Panc1 (cell line): ENCODE data around the gene SEBOX. TPM values are rescaled to one million over a fixed set of nuclear protein-coding genes. Genes with fewer than 3 reads are reported as not detected.

Experiments used
- ATAC-seq: fragments of 200-7000 bp; cut with Tn5 transposase; 2 replicates; pipeline ENCODE4 v1.9.1; 2020; ENCODE audit warnings: mild to moderate bottlenecking, moderate library complexity
- BruUV-seq: library from RNA; stranded (reverse); fragments of 400-500 nt; replicated peaks from 2 replicates; lab custom pipeline; 2021; lab: Mats Ljungman, UMichigan
- CTCF ChIA-PET: fragments of 300-600 bp; sonication (Branson Sonifier 250); formaldehyde crosslinking; loops from one replicate; lab custom pipeline; 2022; ENCODE audit warnings: antibody characterized with exemption; lab: Charles Lee
- POLR2A ChIA-PET: fragments of 300-600 bp; sonication (Branson Sonifier 250); formaldehyde crosslinking; loops from one replicate; lab custom pipeline; 2022; ENCODE audit warnings: antibody characterized with exemption; lab: Charles Lee
- DNase-seq: peaks from one replicate; pipeline ENCODE4 v3.0.0-alpha.2; 2010; ENCODE audit warnings: low read depth, low spot score
- H3K27ac ChIP-seq: 2 replicates; pipeline ENCODE4 v1.5.1; 2011; ENCODE audit warnings: mild to moderate bottlenecking, low read length, inconsistent platforms
- H3K27me3 ChIP-seq: fragments of 200-500 bp; sonication (Bioruptor generic); 2 replicates; pipeline ENCODE4 v1.6.0; 2014; ENCODE audit warnings: low read length, inconsistent platforms; ENCODE audit not compliant: control insufficient read depth, insufficient read depth
- H3K36me3 ChIP-seq: fragments of 200-500 bp; sonication (Bioruptor generic); 2 replicates; pipeline ENCODE4 v1.5.1; 2014; ENCODE audit warnings: inconsistent platforms, mild to moderate bottlenecking, low read length, moderate library complexity; ENCODE audit not compliant: control insufficient read depth, insufficient read depth
- H3K4me1 ChIP-seq: 2 replicates; pipeline ENCODE4 v1.5.1; 2011; ENCODE audit warnings: inconsistent platforms, mild to moderate bottlenecking, low read length, moderate library complexity; ENCODE audit not compliant: control insufficient read depth, insufficient read depth
- H3K4me3 ChIP-seq, 2 experiments: 2 replicates each; pipeline ENCODE4 v1.5.1; 2011 to 2012; ENCODE audit warnings: low read depth in 2 of 2, low read length in 2 of 2, mild to moderate bottlenecking in 2 of 2, inconsistent platforms in 1 of 2, moderate library complexity in 1 of 2
- H3K9me3 ChIP-seq: fragments of 200-500 bp; sonication (Bioruptor generic); 2 replicates; pipeline ENCODE4 v1.5.1; 2014; ENCODE audit warnings: low read depth, mild to moderate bottlenecking, inconsistent platforms, low read length, moderate library complexity; ENCODE audit not compliant: control insufficient read depth, insufficient read depth
- CTCF ChIP-seq: fragments of 450-650 bp; IDR thresholded peaks from 2 replicates; pipeline ENCODE4 v1.5.1; 2017; ENCODE audit warnings: mild to moderate bottlenecking
- POLR2AphosphoS5 ChIP-seq: IDR thresholded peaks from 2 replicates; pipeline ENCODE4 v1.6.1; 2012; ENCODE audit warnings: mild to moderate bottlenecking, low read depth, low read length, moderate library complexity
- SIN3A ChIP-seq: IDR thresholded peaks from 2 replicates; pipeline ENCODE4 v1.6.1; 2012; ENCODE audit warnings: low read depth, mild to moderate bottlenecking, low read length, moderate library complexity, borderline replicate concordance; ENCODE audit not compliant: insufficient read depth
- TCF7L2 ChIP-seq: IDR thresholded peaks from 2 replicates; pipeline ENCODE4 v1.6.1; 2011; ENCODE audit warnings: mild to moderate bottlenecking, low read depth, low read length, inconsistent platforms
- in situ Hi-C: cut with HindIII; loops from 2 replicates; pipeline ENCODE4 v1.10.0; 2016; ENCODE audit warnings: low sequenced_read_pairs, low pct_unique_long_range_greater_than_20kb
- intact Hi-C: fragments of 100-400 bp; cut with micrococcal nuclease; formaldehyde crosslinking; loops from one replicate; pipeline ENCODE4 v1.10.0; 2022; ENCODE audit not compliant: unreplicated experiment
- total RNA-seq: library from RNA; stranded (reverse); gene quantifications from one replicate; pipeline ENCODE4 v1.2.1, GENCODE V29; 2021; ENCODE audit not compliant: unreplicated experiment
- TF ChIP-seq, protein P1 (sequence below), 2 experiments: IDR thresholded peaks; 2 replicates each; pipeline ENCODE4 v1.6.1; 2011 to 2012; ENCODE audit warnings: low read depth in 2 of 2, control low read depth in 1 of 2, low read length in 1 of 2, mild to moderate bottlenecking in 1 of 2, moderate library complexity in 1 of 2; ENCODE audit not compliant: insufficient read depth in 1 of 2

SEBOX gene
- total RNA-seq, 1 experiment from 2014 or later: not detected

GRCh38 chr17:28386391-28386790 lies 21.4 kb upstream of the SEBOX start:
- ATAC-seq: no peak
- no TSS peak for BruUV-seq
- no peak for DNase-seq
- POLR2A ChIA-PET: no interaction called here
- no peaks in the 10 kb centered on the region for H3K9me3 ChIP-seq
- no peaks in the 10 kb centered on the region for H3K27me3 ChIP-seq
- no peak overlapping the region for H3K4me3 ChIP-seq
- intact Hi-C loops (no loop called here), in situ Hi-C loops (no loop called here)
- CTCF ChIA-PET: interaction anchor here (0.6 to 0.7 kb wide), 2 partner anchors 7 to 146 kb away, joined by 3 to 8 read pairs; no protein-coding TSS in a partner anchor
- no peaks in the 10 kb centered on the region for H3K36me3 ChIP-seq
- H3K27ac ChIP-seq: no peak overlapping the region
- TF ChIP-seq CTCF: no peak
- TF ChIP-seq SIN3A: no peak
- no peak for TF ChIP-seq POLR2AphosphoS5
- TF ChIP-seq TCF7L2: no peak
- TF ChIP-seq, protein P1, sequence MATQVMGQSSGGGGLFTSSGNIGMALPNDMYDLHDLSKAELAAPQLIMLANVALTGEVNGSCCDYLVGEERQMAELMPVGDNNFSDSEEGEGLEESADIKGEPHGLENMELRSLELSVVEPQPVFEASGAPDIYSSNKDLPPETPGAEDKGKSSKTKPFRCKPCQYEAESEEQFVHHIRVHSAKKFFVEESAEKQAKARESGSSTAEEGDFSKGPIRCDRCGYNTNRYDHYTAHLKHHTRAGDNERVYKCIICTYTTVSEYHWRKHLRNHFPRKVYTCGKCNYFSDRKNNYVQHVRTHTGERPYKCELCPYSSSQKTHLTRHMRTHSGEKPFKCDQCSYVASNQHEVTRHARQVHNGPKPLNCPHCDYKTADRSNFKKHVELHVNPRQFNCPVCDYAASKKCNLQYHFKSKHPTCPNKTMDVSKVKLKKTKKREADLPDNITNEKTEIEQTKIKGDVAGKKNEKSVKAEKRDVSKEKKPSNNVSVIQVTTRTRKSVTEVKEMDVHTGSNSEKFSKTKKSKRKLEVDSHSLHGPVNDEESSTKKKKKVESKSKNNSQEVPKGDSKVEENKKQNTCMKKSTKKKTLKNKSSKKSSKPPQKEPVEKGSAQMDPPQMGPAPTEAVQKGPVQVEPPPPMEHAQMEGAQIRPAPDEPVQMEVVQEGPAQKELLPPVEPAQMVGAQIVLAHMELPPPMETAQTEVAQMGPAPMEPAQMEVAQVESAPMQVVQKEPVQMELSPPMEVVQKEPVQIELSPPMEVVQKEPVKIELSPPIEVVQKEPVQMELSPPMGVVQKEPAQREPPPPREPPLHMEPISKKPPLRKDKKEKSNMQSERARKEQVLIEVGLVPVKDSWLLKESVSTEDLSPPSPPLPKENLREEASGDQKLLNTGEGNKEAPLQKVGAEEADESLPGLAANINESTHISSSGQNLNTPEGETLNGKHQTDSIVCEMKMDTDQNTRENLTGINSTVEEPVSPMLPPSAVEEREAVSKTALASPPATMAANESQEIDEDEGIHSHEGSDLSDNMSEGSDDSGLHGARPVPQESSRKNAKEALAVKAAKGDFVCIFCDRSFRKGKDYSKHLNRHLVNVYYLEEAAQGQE (IDR thresholded peaks at IDR 0.05; ENCODE audit: insufficient read depth in 1 of 2, low read depth in 2 of 2, low read length in 1 of 2): no peak
- no peaks in the 10 kb centered on the region for H3K4me1 ChIP-seq

DNA sequence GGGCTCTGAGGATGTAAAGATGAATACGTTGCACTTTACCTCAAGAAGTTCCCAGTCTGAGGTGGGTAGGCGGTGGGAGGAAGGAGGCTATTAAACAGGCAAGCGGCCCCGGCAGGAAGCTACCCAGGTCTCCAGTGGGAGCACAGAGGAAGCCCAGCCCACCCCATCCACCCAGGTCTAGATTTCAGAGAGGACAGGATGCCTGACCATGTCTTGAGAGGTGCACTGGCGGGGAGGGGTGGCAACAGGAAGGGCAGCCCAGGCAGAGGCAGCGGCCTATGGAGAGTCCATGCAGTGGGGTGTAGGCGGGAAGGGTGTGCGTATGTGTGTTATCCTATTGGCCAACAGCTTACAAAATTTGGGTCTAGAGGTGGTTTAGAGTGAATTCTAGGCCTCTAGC lies 20.4 kb upstream of the SEBOX start:
- CTCF ChIA-PET: no interaction called here
- no peak for DNase-seq
- Histone ChIP-seq H3K4me1 (no peaks in the 10 kb centered on the region), H3K4me3 (no peak overlapping the region), H3K9me3 (no peaks in the 10 kb centered on the region), H3K27ac (no peak overlapping the region), H3K27me3 (no peaks in the 10 kb centered on the region), H3K36me3 (no peaks in the 10 kb centered on the region)
- ATAC-seq: no peak
- no TSS peak for BruUV-seq
- POLR2A ChIA-PET: no interaction called here
- no peak for TF ChIP-seq POLR2AphosphoS5
- TF ChIP-seq, protein P1 (IDR thresholded peaks at IDR 0.05; ENCODE audit: insufficient read depth in 1 of 2, low read depth in 2 of 2, low read length in 1 of 2): no peak
- TF ChIP-seq CTCF: no peak
- TF ChIP-seq TCF7L2: no peak
- no peak for TF ChIP-seq SIN3A
- intact Hi-C loops (no loop called here), in situ Hi-C loops (no loop called here)
